Stimulated activated effector memory CD8-positive, alpha-beta T cell treated with anti-CD3 and anti-CD28 coated beads, Interleukin-12 subunit alpha, Interleukin-12 subunit beta, amount 100 ng/mL, for 72 hours (primary cell): ENCODE measurements around the gene BRSK2.
"Not testable (repeated sequence)": the region's sequence is repeated elsewhere in the genome, so short reads cannot be mapped to it uniquely, and the experiment has no call there.

Experiments used
- ATAC-seq: fragments of 150-1000 bp; cut with Tn5 transposase; 2 replicates; pipeline ENCODE4 v1.10.0; 2021
- DNase-seq, 2 donors: peaks; one replicate each; pipeline ENCODE4 v3.0.0; 2021 to 2022; ENCODE audit warnings: low spot score in 2 of 2
- H3K27ac Mint-ChIP-seq: one replicate; pipeline ENCODE4 v1.8.0; 2022; ENCODE audit warnings: mild to moderate bottlenecking, mixed read lengths
- H3K36me3 Mint-ChIP-seq: one replicate; pipeline ENCODE4 v1.8.0; 2022; ENCODE audit warnings: mild to moderate bottlenecking, mixed read lengths
- H3K4me1 Mint-ChIP-seq: one replicate; pipeline ENCODE4 v1.8.0; 2022; ENCODE audit warnings: mixed read lengths
- H3K4me3 Mint-ChIP-seq: one replicate; pipeline ENCODE4 v1.8.0; 2022; ENCODE audit warnings: mild to moderate bottlenecking, mixed read lengths
- H3K9me3 Mint-ChIP-seq: one replicate; pipeline ENCODE4 v1.8.0; 2022; ENCODE audit warnings: mixed read lengths

Gene BRSK2

DNA sequence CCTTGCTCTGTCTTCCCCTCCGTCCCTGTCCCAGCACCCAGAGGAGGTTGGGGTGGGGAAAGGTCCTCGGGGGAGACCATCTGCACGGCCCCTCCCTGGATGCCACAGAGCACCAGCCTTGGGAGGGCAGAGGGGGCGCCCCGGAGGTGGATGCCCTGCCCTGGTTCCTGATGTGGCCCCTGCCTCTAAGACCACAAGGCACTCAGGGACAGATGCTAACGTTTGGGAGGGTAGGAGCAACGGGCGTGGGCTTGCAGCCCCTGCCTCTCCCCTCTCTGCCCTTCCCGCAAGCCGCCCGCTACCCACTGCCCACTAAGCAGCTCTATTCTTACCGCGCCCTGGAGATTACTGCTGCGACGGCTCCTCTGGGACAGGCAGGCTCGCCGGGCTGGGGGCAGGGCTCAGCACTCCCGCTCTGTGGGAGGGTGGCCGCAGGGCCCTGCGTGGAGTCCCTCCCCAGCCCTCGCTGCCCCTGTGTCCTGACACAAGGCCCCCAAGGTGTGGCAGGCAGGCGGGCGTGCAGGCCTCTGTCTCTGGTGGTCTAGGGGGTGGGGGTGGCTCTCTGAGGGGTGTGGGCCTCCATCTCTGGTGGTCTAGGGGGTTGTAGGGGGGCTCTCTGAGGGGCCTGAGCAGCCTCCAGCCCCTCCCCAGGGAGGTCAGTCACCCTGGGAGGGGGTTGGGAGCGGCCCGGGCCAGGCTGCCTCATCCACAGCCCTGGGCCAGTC is 14.9 kb downstream of the BRSK2 start:
- ATAC-seq = no peak
- Mint-ChIP-seq H3K27ac (no peak overlapping the region), H3K4me3 (no peak overlapping the region), H3K36me3 (no peaks in the 10 kb centered on the region), H3K4me1 (no peaks in the 10 kb centered on the region), H3K9me3 (no peaks in the 10 kb centered on the region)
- DNase-seq = no peak

DNA sequence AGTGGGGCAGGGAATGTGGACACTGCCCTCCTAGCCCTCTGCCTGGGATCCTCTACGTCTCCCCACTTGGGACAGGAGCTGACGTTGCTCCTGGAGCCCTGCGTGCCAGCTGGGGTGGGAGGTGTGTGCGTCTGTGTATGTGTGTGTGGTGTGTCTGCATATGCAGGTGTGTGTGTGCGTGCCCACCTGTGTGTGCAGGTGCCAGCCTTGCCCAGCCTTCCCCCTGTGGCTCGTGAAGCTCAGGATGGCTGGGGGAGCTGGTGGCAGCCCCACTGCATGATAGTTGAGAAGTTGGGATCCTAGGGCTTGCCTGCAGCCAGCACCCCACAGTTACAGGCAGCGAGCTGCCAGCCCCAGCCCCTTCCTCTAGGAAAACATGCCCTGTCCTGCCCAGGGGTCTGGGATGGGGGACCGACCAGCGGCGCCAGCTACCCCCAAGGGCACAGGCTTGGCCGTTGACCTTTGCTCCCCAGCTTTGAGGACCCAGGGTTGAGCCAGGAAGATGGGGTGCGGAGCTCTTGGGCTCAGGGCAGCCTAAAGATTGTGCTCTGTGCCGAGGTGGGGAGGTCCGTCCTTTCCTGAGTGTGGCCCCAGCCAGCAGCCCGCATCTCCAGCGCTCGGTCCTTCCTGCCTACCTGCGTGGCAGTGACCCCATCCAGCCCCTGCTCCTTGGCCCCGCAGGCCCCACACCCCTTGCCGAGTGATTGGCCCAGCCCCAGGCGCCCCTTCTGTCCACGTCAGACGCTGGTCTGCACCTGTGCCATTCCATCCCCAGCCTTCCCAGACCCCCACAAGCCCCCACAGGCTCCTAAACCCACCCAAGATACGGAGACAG is 15.7 kb downstream of the BRSK2 start:
- Mint-ChIP-seq H3K27ac (no peak overlapping the region), H3K9me3 (no peaks in the 10 kb centered on the region), H3K4me3 (no peak overlapping the region), H3K4me1 (no peaks in the 10 kb centered on the region), H3K36me3 (no peaks in the 10 kb centered on the region)
- DNase-seq (no peak), ATAC-seq (no peak)

DNA sequence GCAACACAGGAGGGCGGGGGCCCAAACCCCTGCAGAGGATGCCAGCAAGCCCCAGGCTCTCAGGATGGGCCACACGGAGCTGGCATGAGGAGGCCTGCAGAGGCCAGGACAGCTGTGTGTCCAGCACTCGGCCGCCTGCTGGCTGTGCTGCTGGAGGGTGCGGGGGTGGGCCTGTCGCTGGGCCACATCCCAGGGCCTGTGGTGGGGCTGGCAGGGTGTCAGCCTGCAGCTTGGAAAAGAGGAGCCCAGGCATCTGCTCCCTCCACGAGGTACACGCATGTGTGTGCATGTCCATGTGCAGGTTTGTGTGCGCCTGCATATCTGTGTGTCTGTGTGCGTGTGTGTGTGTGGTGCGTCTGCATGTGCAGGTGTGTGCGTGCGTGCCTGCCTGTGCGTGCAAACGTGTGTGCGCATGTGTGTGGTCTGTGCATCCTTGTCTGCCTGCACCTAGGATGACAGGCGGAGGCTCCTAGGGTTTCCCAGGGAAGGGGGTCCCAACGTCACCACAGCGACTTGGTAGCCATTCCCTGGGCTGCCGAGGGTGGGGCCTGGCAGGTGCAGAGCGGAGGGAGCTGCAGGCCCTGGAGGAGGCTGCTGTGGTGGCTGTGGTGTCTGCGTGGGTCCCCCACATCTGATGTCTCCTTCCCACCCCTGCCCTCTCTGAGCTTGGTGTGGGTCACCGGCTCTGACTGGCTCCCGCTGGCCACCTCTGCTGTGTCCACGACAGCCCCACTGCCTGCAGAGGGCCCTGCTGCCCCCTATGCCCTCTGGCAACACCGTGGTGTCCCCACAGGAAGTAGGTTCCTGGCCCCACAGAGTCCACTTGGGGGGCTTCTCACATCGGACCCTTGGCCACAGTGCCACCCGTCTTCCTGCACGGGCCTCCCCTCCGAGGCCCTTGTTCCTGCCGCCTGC is 17.1 kb downstream of the BRSK2 start:
- H3K9me3 Mint-ChIP-seq = no peaks in the 10 kb centered on the region
- ATAC-seq (no peak), DNase-seq (no peak)
- no peak overlapping the region for H3K4me3 Mint-ChIP-seq
- no peaks in the 10 kb centered on the region for H3K4me1 Mint-ChIP-seq
- no peak overlapping the region for H3K27ac Mint-ChIP-seq
- no peaks in the 10 kb centered on the region for H3K36me3 Mint-ChIP-seq

DNA sequence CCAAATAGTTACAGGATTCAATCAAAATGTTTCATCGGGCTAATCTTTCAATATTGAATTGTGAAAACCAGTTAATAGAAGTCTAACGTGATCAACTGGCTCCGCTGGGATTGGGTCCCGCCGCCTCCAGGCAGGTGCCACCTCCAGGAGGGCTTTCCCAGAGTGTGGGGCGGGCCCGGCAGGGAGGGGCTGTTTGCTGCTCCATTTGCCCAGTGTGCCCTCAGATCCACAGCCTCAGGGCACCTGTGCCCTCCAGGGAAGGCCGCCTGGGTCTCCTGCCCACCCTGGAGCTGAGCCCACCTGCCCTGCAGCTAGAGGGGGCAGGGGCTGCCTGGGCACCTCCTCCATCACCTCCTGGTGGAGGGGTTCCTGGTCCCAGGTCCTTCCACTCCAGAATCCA is 17.9 kb downstream of the BRSK2 start:
- Mint-ChIP-seq H3K36me3 (no peaks in the 10 kb centered on the region), H3K9me3 (no peaks in the 10 kb centered on the region)
- no peak for ATAC-seq

DNA sequence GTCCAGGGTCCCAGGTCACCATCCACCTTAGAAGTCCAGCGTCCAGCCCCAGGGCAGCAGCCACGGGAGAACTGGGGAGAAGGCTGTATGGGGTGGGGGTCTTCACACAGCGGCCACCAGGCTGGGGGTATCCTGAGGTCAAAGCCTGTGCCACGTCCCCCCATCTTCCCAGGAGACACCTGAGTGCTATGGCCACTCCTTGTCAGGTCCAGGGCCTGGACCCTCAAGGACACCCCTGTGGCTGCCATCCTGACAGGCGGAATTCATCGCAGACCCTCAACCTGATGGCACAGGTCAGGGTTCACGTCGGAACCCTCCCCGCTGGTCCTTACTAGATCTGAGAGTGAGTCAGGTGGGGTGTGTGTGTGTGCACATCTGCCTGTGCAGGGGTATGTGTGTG is 18.6 kb downstream of the BRSK2 start:
- Mint-ChIP-seq H3K9me3 (no peaks in the 10 kb centered on the region), H3K4me3 (no peak overlapping the region), H3K27ac (no peak overlapping the region), H3K4me1 (no peaks in the 10 kb centered on the region), H3K36me3 (no peaks in the 10 kb centered on the region)
- DNase-seq (no peak), ATAC-seq (no peak)

More for the DNA sequence above, 17.9 kb downstream of the BRSK2 start:
- no peaks in the 10 kb centered on the region for H3K4me1 Mint-ChIP-seq
- no peak for DNase-seq
- no peak overlapping the region for H3K27ac Mint-ChIP-seq
- no peak overlapping the region for H3K4me3 Mint-ChIP-seq

DNA sequence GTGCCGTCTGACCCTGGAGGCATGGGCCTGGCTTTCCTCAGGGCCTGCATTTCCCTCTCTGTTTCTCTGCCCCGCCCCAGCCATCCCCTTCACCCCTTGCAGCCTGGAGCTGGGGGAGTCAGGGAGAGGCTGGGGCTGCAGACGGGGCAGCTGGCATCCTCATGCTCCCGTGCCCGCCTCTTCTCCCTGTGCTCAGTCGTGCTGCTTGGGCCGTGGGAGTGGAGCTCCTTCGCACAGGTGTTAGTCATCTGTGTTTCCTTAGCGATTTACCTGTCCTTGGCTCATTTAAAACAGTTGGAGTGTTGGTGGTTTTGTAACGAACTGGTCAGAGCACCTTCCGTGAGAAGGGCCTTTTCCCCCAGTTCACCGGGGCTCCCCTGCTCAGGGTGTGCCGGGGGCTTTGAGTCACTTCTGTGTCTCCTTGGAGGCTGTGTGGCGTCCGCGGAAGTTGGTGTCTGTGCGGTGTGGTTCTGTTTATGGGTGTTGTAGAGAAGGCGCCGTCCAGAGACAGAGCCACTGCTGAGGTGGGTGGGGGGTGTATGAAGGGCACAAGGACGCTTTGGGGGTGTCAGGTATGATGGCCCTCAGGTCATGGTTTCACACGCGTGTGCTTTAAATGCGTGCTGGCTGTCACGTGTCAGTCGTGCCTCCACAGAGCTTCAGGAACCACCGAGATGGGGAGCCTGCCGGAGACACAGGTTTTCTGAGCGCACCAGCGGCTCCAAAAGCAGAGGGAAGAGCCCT is 19.5 kb downstream of the BRSK2 start:
- no peaks in the 10 kb centered on the region for H3K36me3 Mint-ChIP-seq
- H3K4me1 Mint-ChIP-seq = no peaks in the 10 kb centered on the region
- ATAC-seq (no peak), DNase-seq (no peak)
- H3K4me3 Mint-ChIP-seq = no peak overlapping the region
- H3K9me3 Mint-ChIP-seq = no peaks in the 10 kb centered on the region
- no peak overlapping the region for H3K27ac Mint-ChIP-seq

DNA sequence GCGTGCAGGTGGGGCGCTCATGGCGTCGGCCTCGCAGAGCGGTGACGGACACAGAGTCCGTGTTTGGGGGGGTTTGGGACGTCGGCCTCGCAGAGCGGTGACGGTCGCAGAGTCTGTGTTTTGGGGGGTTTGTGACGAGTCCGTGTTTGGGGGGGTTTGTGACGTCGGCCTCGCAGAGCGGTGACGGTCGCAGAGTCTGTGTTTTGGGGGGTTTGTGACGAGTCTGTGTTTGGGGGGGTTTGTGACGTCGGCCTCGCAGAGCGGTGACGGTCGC is 20.1 kb downstream of the BRSK2 start:
- H3K27ac Mint-ChIP-seq, H3K4me3 Mint-ChIP-seq, H3K36me3 Mint-ChIP-seq, H3K9me3 Mint-ChIP-seq, ATAC-seq, DNase-seq, H3K4me1 Mint-ChIP-seq: not testable (repeated sequence)

DNA sequence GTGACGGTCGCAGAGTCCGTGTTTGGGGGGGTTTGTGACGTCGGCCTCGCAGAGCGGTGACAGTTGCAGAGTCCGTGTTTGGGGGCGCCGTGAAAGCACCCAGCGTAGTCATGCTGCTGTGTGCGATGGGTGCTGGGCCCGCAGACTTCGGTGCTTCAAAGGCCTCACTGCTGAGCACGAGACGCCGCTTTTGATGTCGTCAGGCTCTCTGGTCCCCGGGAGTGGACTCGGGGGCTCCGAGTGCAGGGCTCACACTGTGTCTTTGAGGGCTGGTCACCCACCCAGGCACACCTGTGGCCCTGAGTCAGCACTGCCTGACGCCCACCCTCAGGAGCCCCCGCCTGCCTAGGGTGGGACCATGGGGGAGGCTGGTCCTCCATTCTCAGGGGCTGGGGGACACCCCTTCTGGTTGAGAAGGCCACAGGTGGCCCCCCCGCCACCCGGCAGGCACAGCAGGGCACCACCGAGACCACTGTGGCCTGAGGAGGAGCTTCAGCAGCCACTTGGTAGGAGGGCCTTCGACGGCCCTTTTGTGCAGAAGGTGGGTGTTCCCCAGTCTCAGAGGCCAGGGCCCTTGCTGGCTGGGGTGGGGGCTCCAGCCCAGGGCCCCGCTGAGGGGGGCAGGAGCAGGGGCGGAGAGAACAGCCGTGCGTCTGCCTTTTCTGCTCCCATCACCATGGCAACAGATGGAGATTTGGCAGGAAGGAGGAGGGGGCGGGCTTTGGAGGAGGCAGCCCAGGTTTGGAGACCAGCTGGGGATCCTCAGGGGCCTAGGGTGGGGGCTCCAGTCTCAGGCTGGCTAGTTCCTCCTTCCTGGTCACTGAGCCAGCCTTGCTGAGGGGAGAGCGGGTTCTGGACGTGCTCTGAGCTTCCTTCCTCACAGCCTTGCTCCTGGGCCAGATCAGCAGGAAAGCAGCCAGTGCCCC is 20.9 kb downstream of the BRSK2 start:
- no peak for ATAC-seq
- no peak for DNase-seq
- Mint-ChIP-seq H3K4me1 (no peaks in the 10 kb centered on the region), H3K36me3 (no peaks in the 10 kb centered on the region), H3K27ac (no peak overlapping the region), H3K9me3 (no peaks in the 10 kb centered on the region), H3K4me3 (no peak overlapping the region)

DNA sequence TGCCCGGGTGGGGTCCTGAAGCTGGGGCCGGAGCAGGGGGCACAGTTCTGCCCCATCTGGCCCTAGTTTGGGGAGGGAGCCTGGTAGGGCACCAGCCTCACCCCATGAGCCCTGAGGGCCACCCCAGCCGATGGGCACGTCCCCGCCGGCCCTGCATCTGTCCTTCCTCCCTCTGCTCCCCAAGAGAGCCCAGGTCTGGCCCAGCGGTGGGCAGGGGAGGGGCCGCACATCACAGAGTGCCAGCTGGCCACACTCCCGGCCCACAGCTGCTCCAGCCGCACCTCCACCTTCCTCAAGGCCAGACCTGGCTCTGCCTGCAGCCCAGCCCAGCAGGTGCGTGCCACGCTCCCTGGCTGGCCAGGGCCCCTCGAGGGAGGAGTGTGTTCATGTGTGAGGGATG is 21.6 kb downstream of the BRSK2 start:
- no peaks in the 10 kb centered on the region for H3K4me1 Mint-ChIP-seq
- H3K4me3 Mint-ChIP-seq = no peak overlapping the region
- no peak overlapping the region for H3K27ac Mint-ChIP-seq
- H3K9me3 Mint-ChIP-seq = no peaks in the 10 kb centered on the region
- no peaks in the 10 kb centered on the region for H3K36me3 Mint-ChIP-seq
- ATAC-seq (no peak), DNase-seq (no peak)

DNA sequence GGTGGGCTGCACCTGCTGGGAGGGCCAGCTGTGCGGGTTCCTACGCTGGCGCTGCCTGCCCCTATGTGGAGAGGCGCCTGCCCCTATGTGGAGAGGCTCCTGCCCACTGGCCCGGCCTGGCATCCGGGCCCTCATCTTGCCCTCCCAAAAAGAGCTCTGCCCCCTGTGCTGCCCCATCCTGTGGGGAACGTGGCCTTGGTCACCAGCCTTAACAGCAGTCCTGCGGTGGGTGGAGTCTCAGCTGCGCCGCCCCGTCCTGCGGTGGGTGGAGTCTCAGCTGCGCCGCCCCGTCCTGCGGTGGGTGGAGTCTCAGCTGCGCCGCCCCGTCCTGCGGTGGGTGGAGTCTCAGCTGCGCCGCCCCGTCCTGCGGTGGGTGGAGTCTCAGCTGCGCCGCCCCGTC is 22.0 kb downstream of the BRSK2 start:
- H3K27ac Mint-ChIP-seq, H3K36me3 Mint-ChIP-seq, DNase-seq, H3K9me3 Mint-ChIP-seq, ATAC-seq, H3K4me3 Mint-ChIP-seq, H3K4me1 Mint-ChIP-seq: not testable (repeated sequence)

DNA sequence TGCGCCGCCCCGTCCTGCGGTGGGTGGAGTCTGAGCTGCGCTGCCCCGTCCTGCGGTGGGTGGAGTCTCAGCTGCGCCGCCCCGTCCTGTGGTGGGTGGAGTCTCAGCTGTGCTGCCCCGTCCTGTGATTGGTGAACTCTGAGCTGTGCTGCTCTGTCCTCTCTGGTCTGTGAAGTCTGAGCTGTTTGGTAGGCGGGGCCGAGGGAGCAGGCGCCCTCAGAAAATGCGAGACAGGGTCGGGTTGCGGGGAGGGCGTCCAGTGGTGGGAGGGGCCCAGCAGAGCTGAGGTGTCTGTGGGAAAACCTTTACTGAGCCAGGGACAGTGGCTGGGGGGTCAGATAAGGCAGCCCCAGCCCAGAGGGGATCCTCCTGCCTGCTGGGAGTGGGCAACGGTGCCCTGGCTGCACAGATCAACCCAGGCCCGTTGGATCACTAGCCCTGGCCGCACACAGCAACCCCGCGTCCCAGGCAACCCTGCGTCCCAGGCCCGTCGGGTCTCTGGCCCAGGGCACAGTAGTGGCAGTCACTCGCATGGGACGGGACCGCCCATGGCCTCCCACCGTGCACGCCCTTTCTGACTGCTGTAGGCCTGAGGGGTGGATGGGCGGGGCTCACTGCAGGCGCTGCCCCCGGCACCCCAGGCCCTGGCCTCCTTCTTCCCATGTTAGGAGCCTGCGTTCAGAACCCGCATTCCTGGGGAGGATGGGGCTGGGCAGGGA is 22.8 kb downstream of the BRSK2 start:
- Mint-ChIP-seq H3K27ac (no peak overlapping the region), H3K36me3 (no peaks in the 10 kb centered on the region), H3K9me3 (peaks cover 3% of the 10 kb centered on the region), H3K4me1 (no peaks in the 10 kb centered on the region), H3K4me3 (no peak overlapping the region)
- ATAC-seq = no peak
- no peak for DNase-seq

DNA sequence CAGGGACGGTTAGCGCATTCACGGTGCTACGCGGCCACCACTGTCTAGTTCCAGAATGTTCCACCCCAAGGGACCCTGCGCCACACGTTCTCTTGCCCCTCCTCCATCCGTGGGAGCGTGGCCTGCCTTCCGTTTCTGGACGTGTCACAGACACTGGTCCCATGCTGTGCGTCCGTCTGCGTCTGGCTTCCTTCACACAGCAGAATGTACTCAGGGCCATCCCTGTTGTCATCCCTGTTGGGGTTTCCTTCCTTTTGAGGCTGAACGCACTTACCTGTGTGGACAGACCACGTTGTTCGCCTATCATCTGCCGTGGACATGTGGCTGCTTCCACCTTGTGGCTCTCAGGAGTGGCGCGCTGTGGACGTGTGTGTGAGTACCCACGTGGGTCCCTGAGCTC is 24.9 kb downstream of the BRSK2 start:
- peaks cover 3% of the 10 kb centered on the region for H3K9me3 Mint-ChIP-seq
- ATAC-seq = no peak
- H3K4me1 Mint-ChIP-seq = no peaks in the 10 kb centered on the region
- no peak overlapping the region for H3K27ac Mint-ChIP-seq
- DNase-seq = no peak
- H3K4me3 Mint-ChIP-seq = no peak overlapping the region
- H3K36me3 Mint-ChIP-seq = no peaks in the 10 kb centered on the region

DNA sequence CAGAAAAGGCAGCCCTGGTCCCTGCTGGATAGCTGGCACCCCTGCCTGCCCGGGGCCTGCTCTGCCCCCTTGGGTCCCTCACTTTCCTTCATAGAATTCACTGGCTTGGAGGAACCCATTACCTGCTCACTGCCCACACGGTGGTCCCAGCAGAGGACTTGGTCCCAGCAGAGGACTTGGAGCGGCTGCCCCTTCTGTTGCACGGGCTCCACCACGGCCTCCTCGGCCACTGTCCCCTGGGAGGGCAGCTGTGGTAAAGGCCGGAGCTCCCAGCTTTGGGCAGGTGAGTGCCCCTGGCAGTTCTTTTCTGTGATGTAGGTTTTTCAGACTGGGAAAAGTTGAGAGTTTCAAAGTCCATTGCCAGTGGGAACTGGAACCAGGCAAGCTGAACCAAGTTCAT is 25.9 kb downstream of the BRSK2 start:
- ATAC-seq (no peak), DNase-seq (no peak)
- Mint-ChIP-seq H3K4me1 (no peaks in the 10 kb centered on the region), H3K27ac (no peak overlapping the region), H3K4me3 (no peak overlapping the region), H3K36me3 (no peaks in the 10 kb centered on the region), H3K9me3 (peaks cover 3% of the 10 kb centered on the region)
